Hematopoietic multipotent progenitor cell treated with erythropoietin and hydrocortisone succinate and interleukin-3 and kit ligand, for 6 days (in vitro differentiated cells): Measurements from ENCODE around the gene GPRASP1.

Source experiments
- DNase-seq: peaks from one replicate; pipeline ENCODE4 v3.0.0-alpha.2; 2015

Gene GPRASP1

GRCh38 chrX:102697494-102697893, 46.2 kb downstream of the GPRASP1 start:
- no peak for DNase-seq
